ENCODE measurements around the gene PFDN6. TPM values are rescaled to one million over a fixed set of nuclear protein-coding genes. Genes with fewer than 3 reads are reported as not detected.

PFDN6 gene
- total and polyA plus RNA-seq, 9 of the 15 experiments (the other 6 are each of a cell fraction or from before 2014, with no cell fraction given), result 6.8 to 475 (median 216) TPM

DNA sequence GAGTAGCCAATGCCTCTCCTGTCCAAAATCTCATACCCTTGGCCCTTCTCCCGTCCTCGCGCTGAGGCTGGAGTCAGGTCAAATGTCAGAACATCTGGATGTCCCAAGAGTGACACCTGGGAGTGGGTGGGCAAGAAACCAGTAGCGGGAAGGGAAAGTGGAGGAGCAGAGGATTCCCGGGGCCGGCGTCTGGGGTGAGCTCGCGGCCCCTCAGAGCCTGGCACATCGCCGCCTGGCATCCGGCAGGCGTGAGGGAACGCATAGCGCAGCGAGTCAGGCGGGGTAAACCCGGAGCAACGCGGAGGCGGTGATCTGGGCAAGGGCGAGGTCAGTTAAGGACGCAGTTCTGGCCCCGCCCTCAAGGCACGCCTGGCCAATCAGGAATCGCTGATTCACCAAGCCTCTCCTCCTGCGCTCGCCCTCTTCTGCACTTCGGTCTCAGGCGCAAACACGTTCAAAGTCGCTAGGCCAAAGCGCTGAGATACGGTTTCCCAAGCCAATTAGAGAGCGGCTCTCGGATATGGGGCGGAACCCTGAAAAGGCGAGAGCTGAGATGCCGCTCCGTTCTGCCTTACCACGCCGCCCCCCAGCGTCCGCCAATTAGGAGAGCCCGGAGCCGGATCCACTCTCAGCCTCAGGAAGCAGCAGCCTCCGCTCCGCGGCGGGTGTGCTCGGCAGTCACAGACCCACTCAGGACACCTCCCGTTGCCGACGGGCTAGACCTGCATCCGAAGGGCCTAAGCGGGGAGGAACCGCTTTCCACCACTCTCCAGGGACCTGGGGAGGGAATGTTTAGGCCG lies 40.3 kb upstream of the PFDN6 start (continued):
- TF ChIP-seq RBM34 (IDR thresholded peaks at IDR 0.05; ENCODE audit: borderline replicate concordance, insufficient read depth, low read length) (no peak), RBM15 (IDR thresholded peaks at IDR 0.05; ENCODE audit: insufficient read depth, low read length) (no peak), ZNF274 (IDR thresholded peaks at IDR 0.05; ENCODE audit: borderline replicate concordance, low read depth, low read length) (no peak), SAFB (IDR thresholded peaks at IDR 0.05; ENCODE audit: borderline replicate concordance, low read depth, low read length) (0 out of 2 replicates have a peak, but pooled peaks have one; percentile 57), KDM5B (IDR thresholded peaks at IDR 0.05; ENCODE audit: insufficient replicate concordance, low read depth, low read length) (peak; percentile 88), CHD4 (IDR thresholded peaks at IDR 0.05; ENCODE audit: insufficient read depth, insufficient replicate concordance, low read depth, low read length, poor library complexity, severe bottlenecking) (no peak), GATA2 (CRISPR knock-in tag; IDR thresholded peaks at IDR 0.05) (no peak), MYBL2 (IDR thresholded peaks at IDR 0.05; ENCODE audit: low read depth) (no peak), MYBL2 (CRISPR knock-in tag; IDR thresholded peaks at IDR 0.05; ENCODE audit: borderline replicate concordance) (no peak), ZNF282 (CRISPR knock-in tag; IDR thresholded peaks at IDR 0.05) (no peak), ERF (CRISPR knock-in tag; IDR thresholded peaks at IDR 0.05) (no peak), ZNF507 (tag; conservative IDR thresholded peaks at IDR 0.05) (no peak), ZNF134 (CRISPR knock-in tag; conservative IDR thresholded peaks at IDR 0.05) (no peak), ELF4 (CRISPR knock-in tag; IDR thresholded peaks at IDR 0.05) (peak; percentile 41; the same call in 1 of the 2 replicates), BRCA1 (IDR thresholded peaks at IDR 0.05) (no peak), BRCA1 (CRISPR knock-in tag; IDR thresholded peaks at IDR 0.05) (no peak), FOXJ2 (tag; IDR thresholded peaks at IDR 0.05) (no peak), KLF16 (IDR thresholded peaks at IDR 0.05) (no peak), ZBTB2 (IDR thresholded peaks at IDR 0.05) (no peak), ZNF764 (CRISPR knock-in tag; IDR thresholded peaks at IDR 0.05; ENCODE audit: low read depth) (no peak), KHSRP (IDR thresholded peaks at IDR 0.05) (no peak), KAT7 (CRISPR knock-in tag; IDR thresholded peaks at IDR 0.05; ENCODE audit: borderline replicate concordance) (no peak; the same call in 1 of the 2 replicates), FOXA3 (CRISPR knock-in tag; conservative IDR thresholded peaks at IDR 0.05 in 1 of 2, IDR thresholded peaks at IDR 0.05 in 1 of 2) (peak in 1 of 2 experiments; percentile 58; a peak in 2 of 4 replicates), NR1H2 (CRISPR knock-in tag; IDR thresholded peaks at IDR 0.05) (0 out of 2 replicates have a peak, but pooled peaks have one; percentile 12), SMAD1 (IDR thresholded peaks at IDR 0.05; ENCODE audit: low read depth, low read length, partially characterized antibody) (peak; percentile 24), EGR1 (conservative IDR thresholded peaks at IDR 0.05) (peak; percentile 97), ZNF347 (CRISPR knock-in tag; IDR thresholded peaks at IDR 0.05; ENCODE audit: low read depth) (no peak)
- TF ChIP-seq, protein P1, sequence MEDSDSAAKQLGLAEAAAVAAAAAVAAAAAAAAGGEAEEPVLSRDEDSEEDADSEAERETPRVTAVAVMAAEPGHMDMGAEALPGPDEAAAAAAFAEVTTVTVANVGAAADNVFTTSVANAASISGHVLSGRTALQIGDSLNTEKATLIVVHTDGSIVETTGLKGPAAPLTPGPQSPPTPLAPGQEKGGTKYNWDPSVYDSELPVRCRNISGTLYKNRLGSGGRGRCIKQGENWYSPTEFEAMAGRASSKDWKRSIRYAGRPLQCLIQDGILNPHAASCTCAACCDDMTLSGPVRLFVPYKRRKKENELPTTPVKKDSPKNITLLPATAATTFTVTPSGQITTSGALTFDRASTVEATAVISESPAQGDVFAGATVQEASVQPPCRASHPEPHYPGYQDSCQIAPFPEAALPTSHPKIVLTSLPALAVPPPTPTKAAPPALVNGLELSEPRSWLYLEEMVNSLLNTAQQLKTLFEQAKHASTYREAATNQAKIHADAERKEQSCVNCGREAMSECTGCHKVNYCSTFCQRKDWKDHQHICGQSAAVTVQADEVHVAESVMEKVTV (CRISPR knock-in tag; IDR thresholded peaks at IDR 0.05), result no peak

Data from K562 (cell line).